ENCODE results near the gene FGF19.
A peak's percentile ranks its signal among the peaks of the same experiment; 100 is the strongest.

The FGF19 gene

DNA sequence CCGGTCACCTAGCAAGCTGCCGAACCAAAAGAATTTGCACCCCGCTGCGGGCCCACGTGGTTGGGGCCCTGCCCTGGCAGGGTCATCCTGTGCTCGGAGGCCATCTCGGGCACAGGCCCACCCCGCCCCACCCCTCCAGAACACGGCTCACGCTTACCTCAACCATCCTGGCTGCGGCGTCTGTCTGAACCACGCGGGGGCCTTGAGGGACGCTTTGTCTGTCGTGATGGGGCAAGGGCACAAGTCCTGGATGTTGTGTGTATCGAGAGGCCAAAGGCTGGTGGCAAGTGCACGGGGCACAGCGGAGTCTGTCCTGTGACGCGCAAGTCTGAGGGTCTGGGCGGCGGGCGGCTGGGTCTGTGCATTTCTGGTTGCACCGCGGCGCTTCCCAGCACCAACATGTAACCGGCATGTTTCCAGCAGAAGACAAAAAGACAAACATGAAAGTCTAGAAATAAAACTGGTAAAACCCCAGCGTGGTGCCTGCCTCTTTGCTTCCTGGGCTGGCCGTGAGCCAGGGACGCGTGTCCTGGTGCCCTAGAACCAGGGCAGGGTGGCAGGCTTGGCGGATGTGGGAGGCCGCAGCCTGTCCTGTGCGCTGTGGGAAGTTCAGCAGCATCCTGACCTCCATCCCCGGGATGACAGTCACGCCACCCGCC lies 49.7 kb downstream of the FGF19 start:
- DNase-seq: no peak

DNA sequence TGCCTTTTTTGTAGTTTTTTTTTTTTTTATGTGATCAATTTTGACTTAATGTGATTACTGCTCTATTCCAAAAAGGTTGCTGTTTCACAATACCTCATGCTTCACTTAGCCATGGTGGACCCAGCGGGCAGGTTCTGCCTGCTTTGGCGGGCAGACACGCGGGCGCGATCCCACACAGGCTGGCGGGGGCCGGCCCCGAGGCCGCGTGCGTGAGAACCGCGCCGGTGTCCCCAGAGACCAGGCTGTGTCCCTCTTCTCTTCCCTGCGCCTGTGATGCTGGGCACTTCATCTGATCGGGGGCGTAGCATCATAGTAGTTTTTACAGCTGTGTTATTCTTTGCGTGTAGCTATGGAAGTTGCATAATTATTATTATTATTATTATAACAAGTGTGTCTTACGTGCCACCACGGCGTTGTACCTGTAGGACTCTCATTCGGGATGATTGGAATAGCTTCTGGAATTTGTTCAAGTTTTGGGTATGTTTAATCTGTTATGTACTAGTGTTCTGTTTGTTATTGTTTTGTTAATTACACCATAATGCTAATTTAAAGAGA lies 50.3 kb downstream of the FGF19 start:
- no peak for DNase-seq

DNA sequence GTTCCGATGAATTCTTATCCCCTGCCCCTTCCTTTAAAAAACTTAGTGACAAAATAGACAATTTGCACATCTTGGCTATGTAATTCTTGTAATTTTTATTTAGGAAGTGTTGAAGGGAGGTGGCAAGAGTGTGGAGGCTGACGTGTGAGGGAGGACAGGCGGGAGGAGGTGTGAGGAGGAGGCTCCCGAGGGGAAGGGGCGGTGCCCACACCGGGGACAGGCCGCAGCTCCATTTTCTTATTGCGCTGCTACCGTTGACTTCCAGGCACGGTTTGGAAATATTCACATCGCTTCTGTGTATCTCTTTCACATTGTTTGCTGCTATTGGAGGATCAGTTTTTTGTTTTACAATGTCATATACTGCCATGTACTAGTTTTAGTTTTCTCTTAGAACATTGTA lies 50.8 kb downstream of the FGF19 start:
- peak; percentile 33 for DNase-seq

DNA sequence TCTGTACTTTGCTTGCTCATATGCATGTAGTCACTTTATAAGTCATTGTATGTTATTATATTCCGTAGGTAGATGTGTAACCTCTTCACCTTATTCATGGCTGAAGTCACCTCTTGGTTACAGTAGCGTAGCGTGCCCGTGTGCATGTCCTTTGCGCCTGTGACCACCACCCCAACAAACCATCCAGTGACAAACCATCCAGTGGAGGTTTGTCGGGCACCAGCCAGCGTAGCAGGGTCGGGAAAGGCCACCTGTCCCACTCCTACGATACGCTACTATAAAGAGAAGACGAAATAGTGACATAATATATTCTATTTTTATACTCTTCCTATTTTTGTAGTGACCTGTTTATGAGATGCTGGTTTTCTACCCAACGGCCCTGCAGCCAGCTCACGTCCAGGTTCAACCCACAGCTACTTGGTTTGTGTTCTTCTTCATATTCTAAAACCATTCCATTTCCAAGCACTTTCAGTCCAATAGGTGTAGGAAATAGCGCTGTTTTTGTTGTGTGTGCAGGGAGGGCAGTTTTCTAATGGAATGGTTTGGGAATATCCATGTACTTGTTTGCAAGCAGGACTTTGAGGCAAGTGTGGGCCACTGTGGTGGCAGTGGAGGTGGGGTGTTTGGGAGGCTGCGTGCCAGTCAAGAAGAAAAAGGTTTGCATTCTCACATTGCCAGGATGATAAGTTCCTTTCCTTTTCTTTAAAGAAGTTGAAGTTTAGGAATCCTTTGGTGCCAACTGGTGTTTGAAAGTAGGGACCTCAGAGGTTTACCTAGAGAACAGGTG lies 51.8 kb downstream of the FGF19 start:
- DNase-seq: no peak

DNA sequence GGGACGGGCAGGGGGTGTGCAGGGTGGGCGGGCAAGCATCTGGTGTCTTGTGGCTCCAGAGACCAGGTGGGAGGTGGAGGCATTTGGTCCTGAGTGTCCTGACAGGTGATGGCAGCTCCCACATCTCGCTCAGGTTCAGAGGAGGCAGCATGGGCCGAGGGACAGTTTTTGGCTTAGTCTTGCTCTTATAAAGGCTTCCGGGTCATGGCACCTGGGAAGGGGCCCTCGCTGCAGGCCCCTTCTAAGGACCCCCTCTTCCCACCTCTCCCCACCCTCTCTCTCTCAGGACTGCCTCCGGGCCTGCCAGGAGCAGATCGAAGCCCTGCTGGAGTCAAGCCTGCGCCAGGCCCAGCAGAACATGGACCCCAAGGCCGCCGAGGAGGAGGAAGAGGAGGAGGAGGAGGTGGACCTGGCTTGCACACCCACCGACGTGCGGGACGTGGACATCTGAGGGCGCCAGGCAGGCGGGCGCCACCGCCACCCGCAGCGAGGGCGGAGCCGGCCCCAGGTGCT lies 52.9 kb downstream of the FGF19 start:
- no peak for DNase-seq

DNA sequence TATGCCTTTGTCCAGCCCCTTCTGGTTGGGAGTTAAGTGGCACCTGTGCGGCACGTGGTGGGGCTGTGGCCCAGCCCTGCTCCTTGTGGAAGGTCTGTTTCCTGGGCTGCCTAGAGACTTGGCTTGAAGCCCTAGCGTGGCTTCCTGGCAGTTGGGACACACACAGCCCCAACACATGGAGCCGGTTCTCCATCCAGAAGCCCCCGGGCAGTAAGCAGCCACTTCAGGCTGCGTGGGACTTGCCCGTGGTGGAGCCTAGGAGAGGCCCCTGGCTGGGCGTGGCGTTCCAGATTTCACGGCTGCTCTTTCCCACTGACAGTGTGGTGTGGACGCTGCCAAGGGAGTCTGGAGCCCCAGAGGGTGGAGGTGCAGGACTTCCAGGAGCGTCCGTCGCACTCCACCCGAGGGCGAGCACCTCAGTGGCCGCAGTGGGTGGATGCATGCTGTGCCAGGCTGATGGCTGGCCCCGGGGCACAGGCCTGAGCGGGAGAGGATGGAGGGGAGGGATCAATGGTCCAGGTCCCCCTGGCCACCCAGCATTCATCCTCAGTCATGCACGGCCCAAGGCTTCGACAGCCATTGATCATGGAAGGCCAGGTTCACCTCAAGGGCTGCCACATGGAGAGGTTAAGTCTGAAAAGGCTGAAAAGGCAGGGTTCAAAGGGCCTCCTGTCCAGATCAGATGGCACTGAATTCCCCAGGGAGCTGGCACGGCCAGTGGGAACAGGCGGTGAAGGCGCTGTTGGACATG lies 53.6 kb downstream of the FGF19 start:
- DNase-seq: no peak

DNA sequence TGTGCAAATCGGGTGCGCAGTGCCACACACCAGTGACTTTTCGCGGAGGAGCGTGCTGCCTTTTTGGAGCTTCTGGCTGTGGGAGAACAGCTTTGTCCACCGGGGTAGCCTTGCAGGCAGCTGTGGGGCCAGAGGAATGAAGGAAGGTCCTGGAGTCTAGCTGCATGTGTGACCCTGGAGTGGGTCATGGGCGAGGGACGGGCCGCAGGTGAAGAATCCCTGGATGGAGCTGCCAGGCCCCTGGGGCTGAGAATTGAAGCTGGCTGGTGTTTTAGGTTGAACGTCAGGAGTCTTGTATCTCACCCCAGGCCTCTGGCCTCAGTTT lies 54.3 kb downstream of the FGF19 start:
- DNase-seq: no peak

DNA sequence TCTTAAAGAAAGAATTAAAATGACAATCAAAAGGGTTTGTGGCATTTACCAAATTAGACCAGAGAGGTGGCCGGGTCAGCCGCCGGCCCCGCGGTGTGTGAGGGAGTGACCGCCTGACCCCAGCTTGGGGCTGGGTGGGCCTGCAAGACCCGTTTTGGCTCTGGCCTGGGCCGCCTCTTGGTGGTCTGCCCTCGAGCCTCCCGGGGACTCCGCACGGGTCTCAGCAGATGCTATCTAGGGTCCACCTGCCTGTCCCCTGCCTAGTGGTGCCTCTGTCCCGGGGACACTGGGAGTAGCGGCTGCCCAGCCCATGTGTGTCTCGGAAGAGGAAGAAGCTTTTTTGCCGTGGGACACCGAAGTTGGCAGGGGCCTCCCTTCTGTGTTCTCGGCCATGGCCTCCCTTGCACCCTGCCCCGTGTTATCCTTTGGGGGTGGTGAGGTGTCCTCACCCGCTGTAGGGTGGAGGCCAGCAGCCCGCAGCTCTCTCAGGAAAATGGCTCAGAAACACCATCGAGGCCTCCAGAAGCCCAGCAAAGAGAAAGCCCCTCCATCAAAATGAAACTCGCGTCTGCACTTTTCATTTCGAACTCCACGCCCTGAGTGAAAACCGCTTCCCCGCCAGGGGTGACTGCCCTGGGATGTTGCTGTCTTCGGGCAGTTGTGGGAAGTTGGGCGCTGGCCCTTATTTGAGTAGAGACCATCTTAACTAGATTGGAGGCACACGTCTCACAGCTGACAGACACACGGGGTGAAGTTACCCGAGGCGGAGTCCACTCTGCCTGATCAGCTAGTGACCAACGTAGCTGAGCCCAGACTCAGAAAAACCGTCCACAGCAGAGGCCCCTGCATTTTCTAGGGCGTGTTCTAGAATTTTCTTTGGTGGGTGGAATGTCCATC lies 54.9 kb downstream of the FGF19 start:
- DNase-seq: no peak
